Prostate gland (tissue), 2 donors: ENCODE data around the gene GPR32. TPM values are rescaled to one million over a fixed set of nuclear protein-coding genes. Genes with fewer than 3 reads are reported as not detected.

Experiments used
- DNase-seq: peaks from one replicate; pipeline ENCODE4 v3.0.0-alpha.2; 2019; ENCODE audit warnings: low spot score
- H3K27ac ChIP-seq, 2 donors: fragments of 200-600 bp; sonication (generic); 2 replicates each; pipeline ENCODE4 v1.5.1; 2017 to 2019
- H3K27me3 ChIP-seq: fragments of 200-600 bp; sonication (generic); replicated peaks from 2 replicates; pipeline ENCODE4 v1.5.1; 2019; ENCODE audit not compliant: insufficient read depth
- H3K36me3 ChIP-seq, 2 donors: fragments of 200-600 bp; sonication (generic); 1 replicate in 1 of 2; 2 replicates in 1 of 2; pipeline versions ENCODE4 v1.5.1 to v1.8.1; 2017 to 2019
- H3K4me1 ChIP-seq: fragments of 200-600 bp; sonication (generic); replicated peaks from 2 replicates; pipeline ENCODE4 v1.5.1; 2019
- H3K4me3 ChIP-seq, 2 donors: fragments of 200-600 bp; sonication (generic); 2 replicates each; pipeline ENCODE4 v1.5.1; 2017 to 2019
- H3K9me3 ChIP-seq: fragments of 200-600 bp; sonication (generic); 2 replicates; pipeline ENCODE4 v1.5.1; 2017
- POLR2A ChIP-seq: fragments of 450-650 bp; IDR thresholded peaks from one replicate; pipeline ENCODE4 v1.6.1; 2016; ENCODE audit warnings: antibody characterized with exemption, mild to moderate bottlenecking
- POLR2AphosphoS5 ChIP-seq: sonication (generic); formaldehyde crosslinking; IDR thresholded peaks from one replicate; pipeline ENCODE4 v1.6.1; 2017; ENCODE audit warnings: antibody characterized with exemption
- WGBS: methylation state at CpG from one replicate; pipeline ENCODE4 v1.1.5; 2018; 5-methylcytosine and 5-hydroxymethylcytosine counted together
- intact Hi-C: fragments of 100-400 bp; cut with DNase I; formaldehyde crosslinking; loops from one replicate; pipeline ENCODE4 v1.14.2; 2022
- total RNA-seq, 2 donors: library from RNA; depleted of rRNA; stranded (reverse); fragments of >200 nt; gene quantifications; one replicate each; pipeline ENCODE4 v1.1.0, GENCODE V29; 2016
- TF ChIP-seq, protein P1 (sequence below), 4 experiments: fragments of 200-600 bp in 2 of 4; fragments of 450-650 bp in 2 of 4; sonication (generic) in 2 of 4; IDR thresholded peaks; 1 replicate in 3 of 4; 2 replicates in 1 of 4; pipeline ENCODE4 v1.5.1; 2016 to 2019; ENCODE audit warnings: antibody characterized with exemption in 4 of 4, mild to moderate bottlenecking in 2 of 4, moderate library complexity in 2 of 4

GPR32 gene
- total RNA-seq, 2 donors from 2014 or later = not detected

- Histone ChIP-seq H3K27ac (peak overlapping the region; percentile 63 to 77), H3K27me3 (peaks cover 1% of the 10 kb centered on the region), H3K4me1 (peaks cover 4% of the 10 kb centered on the region), H3K9me3 (no peaks in the 10 kb centered on the region), H3K36me3 (no peaks in the 10 kb centered on the region), H3K4me3 (peak overlapping the region; percentile 57 to 63)
- TF ChIP-seq, protein P1, sequence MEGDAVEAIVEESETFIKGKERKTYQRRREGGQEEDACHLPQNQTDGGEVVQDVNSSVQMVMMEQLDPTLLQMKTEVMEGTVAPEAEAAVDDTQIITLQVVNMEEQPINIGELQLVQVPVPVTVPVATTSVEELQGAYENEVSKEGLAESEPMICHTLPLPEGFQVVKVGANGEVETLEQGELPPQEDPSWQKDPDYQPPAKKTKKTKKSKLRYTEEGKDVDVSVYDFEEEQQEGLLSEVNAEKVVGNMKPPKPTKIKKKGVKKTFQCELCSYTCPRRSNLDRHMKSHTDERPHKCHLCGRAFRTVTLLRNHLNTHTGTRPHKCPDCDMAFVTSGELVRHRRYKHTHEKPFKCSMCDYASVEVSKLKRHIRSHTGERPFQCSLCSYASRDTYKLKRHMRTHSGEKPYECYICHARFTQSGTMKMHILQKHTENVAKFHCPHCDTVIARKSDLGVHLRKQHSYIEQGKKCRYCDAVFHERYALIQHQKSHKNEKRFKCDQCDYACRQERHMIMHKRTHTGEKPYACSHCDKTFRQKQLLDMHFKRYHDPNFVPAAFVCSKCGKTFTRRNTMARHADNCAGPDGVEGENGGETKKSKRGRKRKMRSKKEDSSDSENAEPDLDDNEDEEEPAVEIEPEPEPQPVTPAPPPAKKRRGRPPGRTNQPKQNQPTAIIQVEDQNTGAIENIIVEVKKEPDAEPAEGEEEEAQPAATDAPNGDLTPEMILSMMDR (IDR thresholded peaks at IDR 0.05) = no peak
- TF ChIP-seq POLR2A = no peak
- 18% methylated on average over 24 of the region's 31 CpGs for WGBS
- intact Hi-C loops = no loop called here
- DNase-seq = no peak
Measured at GRCh38 chr19:50723735-50724521, 46.3 kb upstream of the GPR32 start.

GRCh38 chr19:50724522-50725217 lies 45.6 kb upstream of the GPR32 start:
- no peaks in the 10 kb centered on the region for H3K9me3 ChIP-seq
- no peaks in the 10 kb centered on the region for H3K36me3 ChIP-seq
- peak overlapping the region; percentile 75 to 77 for H3K27ac ChIP-seq
- no peaks in the 10 kb centered on the region for H3K27me3 ChIP-seq
- peak overlapping the region; percentile 57 to 63 for H3K4me3 ChIP-seq
- WGBS = under 1% methylated on average over 65 of the region's 65 CpGs
- intact Hi-C loops = no loop called here
- peaks cover 4% of the 10 kb centered on the region for H3K4me1 ChIP-seq
- peak; percentile 100 for DNase-seq
- TF ChIP-seq, protein P1 (IDR thresholded peaks at IDR 0.05) = peak; percentile 54 to 93 (median 78)
- TF ChIP-seq POLR2AphosphoS5 = peak; percentile 87
- peak; percentile 87 for TF ChIP-seq POLR2A

- Histone ChIP-seq H3K4me1 (peaks cover 4% of the 10 kb centered on the region), H3K4me3 (peak overlapping the region; percentile 57 to 63), H3K27me3 (no peaks in the 10 kb centered on the region), H3K9me3 (no peaks in the 10 kb centered on the region), H3K27ac (peak overlapping the region; percentile 75 to 77), H3K36me3 (no peaks in the 10 kb centered on the region)
- 1% methylated on average over 50 of the region's 52 CpGs for WGBS
- TF ChIP-seq POLR2A = no peak
- TF ChIP-seq, protein P1 (IDR thresholded peaks at IDR 0.05) = peak in 1 of 4 experiments; percentile 5
- intact Hi-C loops = no loop called here
- no peak for DNase-seq
Measured at GRCh38 chr19:50725218-50725910, 44.9 kb upstream of the GPR32 start.

DNA sequence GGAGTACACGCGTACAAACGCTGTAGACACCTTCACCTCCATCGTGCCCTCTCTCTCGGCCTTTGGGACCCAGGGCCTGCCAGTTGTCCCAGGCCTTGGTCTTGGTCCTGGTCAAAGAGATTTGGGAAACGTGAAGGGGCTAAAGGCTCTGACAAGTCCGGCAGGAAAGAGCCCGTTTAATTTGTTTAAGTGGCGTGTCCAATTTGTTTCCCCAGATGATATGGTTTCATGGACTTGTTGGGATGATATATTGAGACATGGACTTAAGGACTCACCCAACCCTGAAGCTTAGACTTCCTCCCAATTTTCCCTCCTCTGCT lies 44.4 kb upstream of the GPR32 start:
- DNase-seq = no peak
- no peaks in the 10 kb centered on the region for H3K27me3 ChIP-seq
- peaks cover 4% of the 10 kb centered on the region for H3K4me1 ChIP-seq
- no peaks in the 10 kb centered on the region for H3K9me3 ChIP-seq
- intact Hi-C loops = no loop called here
- no peaks in the 10 kb centered on the region for H3K36me3 ChIP-seq
- WGBS = 69% methylated on average over 9 of the region's 9 CpGs
- H3K4me3 ChIP-seq = peak overlapping the region; percentile 57 to 63
- H3K27ac ChIP-seq = no peak overlapping the region
- TF ChIP-seq POLR2A (no peak), POLR2AphosphoS5 (no peak)
- TF ChIP-seq, protein P1 (IDR thresholded peaks at IDR 0.05) = no peak
